Lower lobe of right lung (tissue), 2 donors: ENCODE results near the gene MRPS22. TPM values are rescaled to one million over a fixed set of nuclear protein-coding genes. Genes with fewer than 3 reads are reported as not detected.
A peak's percentile ranks its signal among the peaks of the same experiment; 100 is the strongest.

Source experiments
- ATAC-seq, 2 donors: fragments of 200-7000 bp; cut with Tn5 transposase; one replicate each; pipeline ENCODE4 v1.9.1; 2020 to 2022; ENCODE audit warnings: mild to moderate bottlenecking in 2 of 2, moderate library complexity in 2 of 2
- DNase-seq: peaks from one replicate; pipeline ENCODE4 v3.0.0-alpha.2; 2020
- H3K27ac ChIP-seq: fragments of 200-600 bp; one replicate; pipeline ENCODE4 v1.8.0; 2022
- H3K27me3 ChIP-seq: fragments of 200-600 bp; one replicate; pipeline ENCODE4 v1.8.0; 2022; ENCODE audit warnings: low read depth
- H3K36me3 ChIP-seq: fragments of 200-600 bp; one replicate; pipeline ENCODE4 v1.8.0; 2022; ENCODE audit warnings: mild to moderate bottlenecking
- H3K4me1 ChIP-seq: fragments of 200-600 bp; one replicate; pipeline ENCODE4 v1.8.0; 2022
- H3K4me3 ChIP-seq: fragments of 200-600 bp; one replicate; pipeline ENCODE4 v1.8.0; 2022; ENCODE audit warnings: mild to moderate bottlenecking
- H3K9me3 ChIP-seq: fragments of 200-600 bp; one replicate; pipeline ENCODE4 v1.8.0; 2022
- intact Hi-C: fragments of 100-400 bp; cut with DNase I; formaldehyde crosslinking; loops from one replicate; pipeline ENCODE4 v1.11.0; 2022
- total RNA-seq: library from RNA; stranded (reverse); fragmentation: NEBNext Ultra II Directional; extraction: Animal tissue kit (Norgen Biotek cat#: 25700); gene quantifications from one replicate; pipeline ENCODE4 v1.2.1, GENCODE V29; 2021
- TF ChIP-seq, protein P1 (sequence below): fragments of 200-600 bp; IDR thresholded peaks from one replicate; pipeline ENCODE4 v1.8.0; 2022; ENCODE audit warnings: antibody characterized with exemption, mild to moderate bottlenecking
- donor health status: DM: no; HTN: yes; CAD: no; lungs with severe emphysema.

MRPS22 gene
- total RNA-seq, 1 donor from 2014 or later: 35.6 TPM

DNA sequence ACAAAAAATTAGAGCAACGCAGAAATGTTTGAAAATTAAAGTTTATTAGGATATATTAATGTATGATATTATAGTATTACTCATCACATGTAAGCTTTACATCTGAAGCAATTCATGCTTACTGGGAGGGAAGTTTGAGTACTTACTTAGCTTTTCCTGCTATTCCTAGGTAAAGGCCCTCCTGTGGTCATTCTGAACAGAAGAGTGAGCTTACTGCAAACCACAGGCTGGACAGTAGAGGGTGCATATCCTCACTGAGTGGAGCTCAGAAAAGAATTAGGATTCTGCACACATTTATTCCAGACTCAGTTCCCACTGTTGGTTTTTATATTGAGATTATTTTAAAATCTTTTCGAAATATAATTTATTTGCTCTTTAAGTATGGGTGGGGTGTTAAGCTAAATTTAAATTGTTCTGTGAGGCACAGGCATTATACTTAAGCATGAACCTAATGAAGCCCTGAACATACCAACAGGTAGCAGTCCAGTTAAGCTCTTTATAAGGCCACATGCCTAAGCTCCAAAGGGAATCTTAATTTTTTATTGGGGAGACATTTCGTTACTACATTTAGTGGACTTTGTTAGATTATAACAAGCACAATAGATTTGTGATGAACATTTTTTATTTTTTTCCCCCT, 10.2 kb downstream of the MRPS22 start:
- peaks cover 100% of the 10 kb centered on the region for H3K36me3 ChIP-seq
- no peaks in the 10 kb centered on the region for H3K27me3 ChIP-seq
- ATAC-seq: peak; percentile 62
- no peaks in the 10 kb centered on the region for H3K4me1 ChIP-seq
- no peaks in the 10 kb centered on the region for H3K9me3 ChIP-seq
- DNase-seq: no peak
- no peak overlapping the region for H3K27ac ChIP-seq
- no peak overlapping the region for H3K4me3 ChIP-seq
- intact Hi-C loops: no loop called here
- TF ChIP-seq, protein P1, sequence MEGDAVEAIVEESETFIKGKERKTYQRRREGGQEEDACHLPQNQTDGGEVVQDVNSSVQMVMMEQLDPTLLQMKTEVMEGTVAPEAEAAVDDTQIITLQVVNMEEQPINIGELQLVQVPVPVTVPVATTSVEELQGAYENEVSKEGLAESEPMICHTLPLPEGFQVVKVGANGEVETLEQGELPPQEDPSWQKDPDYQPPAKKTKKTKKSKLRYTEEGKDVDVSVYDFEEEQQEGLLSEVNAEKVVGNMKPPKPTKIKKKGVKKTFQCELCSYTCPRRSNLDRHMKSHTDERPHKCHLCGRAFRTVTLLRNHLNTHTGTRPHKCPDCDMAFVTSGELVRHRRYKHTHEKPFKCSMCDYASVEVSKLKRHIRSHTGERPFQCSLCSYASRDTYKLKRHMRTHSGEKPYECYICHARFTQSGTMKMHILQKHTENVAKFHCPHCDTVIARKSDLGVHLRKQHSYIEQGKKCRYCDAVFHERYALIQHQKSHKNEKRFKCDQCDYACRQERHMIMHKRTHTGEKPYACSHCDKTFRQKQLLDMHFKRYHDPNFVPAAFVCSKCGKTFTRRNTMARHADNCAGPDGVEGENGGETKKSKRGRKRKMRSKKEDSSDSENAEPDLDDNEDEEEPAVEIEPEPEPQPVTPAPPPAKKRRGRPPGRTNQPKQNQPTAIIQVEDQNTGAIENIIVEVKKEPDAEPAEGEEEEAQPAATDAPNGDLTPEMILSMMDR: peak; percentile 35

DNA sequence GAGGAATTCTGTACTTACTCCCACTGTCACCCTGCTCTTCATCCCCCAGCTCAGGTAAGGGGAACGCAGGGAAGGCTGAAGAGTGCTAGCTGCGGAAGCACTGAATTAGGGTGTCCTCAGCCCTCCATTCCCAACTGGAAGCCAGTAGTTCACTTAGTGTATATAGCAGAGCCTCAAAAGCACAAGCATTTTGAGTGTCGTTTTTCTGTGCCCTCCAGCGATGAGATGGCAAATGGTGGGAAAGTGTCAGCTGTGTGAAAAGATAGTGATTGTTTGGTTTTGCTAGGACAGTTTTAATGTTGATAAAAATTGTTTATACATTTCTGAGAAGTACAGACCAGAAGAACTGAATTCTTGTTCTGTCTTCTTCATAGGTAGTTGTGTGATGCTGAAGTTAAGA, 10.8 kb downstream of the MRPS22 start:
- intact Hi-C loops: no loop called here
- H3K27me3 ChIP-seq: no peaks in the 10 kb centered on the region
- TF ChIP-seq, protein P1: no peak
- no peaks in the 10 kb centered on the region for H3K4me1 ChIP-seq
- no peak overlapping the region for H3K27ac ChIP-seq
- H3K36me3 ChIP-seq: peaks cover 100% of the 10 kb centered on the region
- H3K9me3 ChIP-seq: no peaks in the 10 kb centered on the region
- H3K4me3 ChIP-seq: no peak overlapping the region
- DNase-seq (no peak), ATAC-seq (peak in 1 of 2 donors; percentile 14)

DNA sequence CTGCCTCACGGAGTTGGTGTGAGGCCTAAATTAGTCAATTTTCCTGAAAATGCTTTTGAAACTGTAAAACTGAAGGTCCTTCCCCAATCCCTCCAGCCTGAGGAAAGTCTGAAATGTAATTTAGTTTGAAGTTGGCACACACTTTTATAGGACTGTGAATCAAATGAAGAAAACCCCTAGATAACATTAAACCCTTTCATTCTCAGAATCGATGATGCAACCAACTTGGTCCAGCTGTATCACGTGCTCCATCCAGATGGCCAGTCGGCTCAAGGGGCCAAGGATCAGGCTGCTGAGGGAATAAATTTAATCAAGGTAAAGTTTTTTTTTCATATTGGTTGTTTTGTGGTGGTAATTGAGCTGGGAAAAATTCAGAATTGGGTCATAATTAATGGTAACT, 11.7 kb downstream of the MRPS22 start:
- no peaks in the 10 kb centered on the region for H3K4me1 ChIP-seq
- H3K27ac ChIP-seq: no peak overlapping the region
- TF ChIP-seq, protein P1: no peak
- no peaks in the 10 kb centered on the region for H3K9me3 ChIP-seq
- ATAC-seq: no peak
- peaks cover 100% of the 10 kb centered on the region for H3K36me3 ChIP-seq
- no peak overlapping the region for H3K4me3 ChIP-seq
- H3K27me3 ChIP-seq: no peaks in the 10 kb centered on the region
- intact Hi-C loops: no loop called here
- no peak for DNase-seq

DNA sequence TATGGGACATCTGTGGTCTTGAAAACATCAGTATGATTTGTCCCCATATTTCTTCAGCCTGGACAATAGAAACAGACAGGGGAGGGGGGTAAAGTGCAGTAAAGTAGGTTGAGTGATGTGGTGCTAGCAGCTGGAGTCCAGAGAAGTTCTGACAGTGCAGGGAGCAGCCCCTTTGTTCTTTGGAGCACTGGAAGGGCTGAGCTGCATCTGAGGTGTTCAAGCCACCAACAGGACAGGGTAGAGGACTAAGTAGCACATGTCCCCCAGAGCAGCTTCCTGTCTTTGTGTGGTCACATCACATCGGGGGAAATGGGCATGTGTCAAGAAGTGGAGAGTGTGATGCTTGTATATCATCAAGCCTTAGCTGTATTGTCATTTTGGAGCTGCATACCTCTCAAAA, 12.1 kb downstream of the MRPS22 start:
- DNase-seq (no peak), ATAC-seq (no peak)
- Histone ChIP-seq H3K36me3 (peaks cover 100% of the 10 kb centered on the region), H3K9me3 (no peaks in the 10 kb centered on the region), H3K4me1 (no peaks in the 10 kb centered on the region), H3K27me3 (no peaks in the 10 kb centered on the region), H3K27ac (no peak overlapping the region), H3K4me3 (no peak overlapping the region)
- intact Hi-C loops: no loop called here
- TF ChIP-seq, protein P1: no peak

DNA sequence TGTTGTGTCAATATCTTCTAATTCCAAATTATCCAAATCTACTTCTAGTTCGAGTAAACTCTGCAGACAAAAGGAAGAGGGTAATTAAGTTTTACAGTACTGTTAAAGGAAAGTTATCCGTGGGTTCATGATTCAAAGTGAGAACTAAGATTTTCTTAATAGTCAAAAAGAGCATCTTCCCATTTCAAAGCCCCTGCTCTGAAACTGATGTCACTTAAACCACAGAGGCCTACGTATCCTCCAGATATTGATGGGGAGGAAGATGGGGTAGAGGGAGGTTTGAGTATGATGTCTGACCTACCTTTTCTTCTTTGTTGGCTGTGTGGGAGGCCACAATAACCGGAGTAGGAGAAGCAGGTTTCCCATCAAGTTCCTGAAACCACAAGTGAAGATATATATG, 14.1 kb downstream of the MRPS22 start:
- Histone ChIP-seq H3K4me3 (no peak overlapping the region), H3K27me3 (no peaks in the 10 kb centered on the region), H3K9me3 (no peaks in the 10 kb centered on the region), H3K27ac (no peak overlapping the region), H3K36me3 (peaks cover 100% of the 10 kb centered on the region), H3K4me1 (no peaks in the 10 kb centered on the region)
- ATAC-seq (no peak), DNase-seq (no peak)
- intact Hi-C loops: no loop called here
- TF ChIP-seq, protein P1: no peak
